H1 (cell line): ENCODE results near the gene DNTTIP2. TPM values are rescaled to one million over a fixed set of nuclear protein-coding genes. Genes with fewer than 3 reads are reported as not detected.

Experiments used
- CTCF ChIA-PET: fragments of 300-600 bp; sonication (Branson Sonifier 250); formaldehyde crosslinking; loops from one replicate; lab custom pipeline; 2021; ENCODE audit not compliant: partially characterized antibody; lab: Charles Lee
- POLR2A ChIA-PET: fragments of 300-600 bp; sonication (Branson Sonifier 250); formaldehyde crosslinking; loops from one replicate; lab custom pipeline; 2021; ENCODE audit warnings: inconsistent platforms; ENCODE audit not compliant: partially characterized antibody; lab: Charles Lee
- DNase-seq, 2 experiments: peaks; one replicate each; pipeline versions ENCODE4 v3.0.0 to v3.0.0-alpha.2; 2010 to 2022; ENCODE audit warnings: low spot score in 2 of 2, low read depth in 1 of 2, mixed read lengths in 1 of 2
- FAIRE-seq: peaks from 2 replicates; lab custom pipeline; 2011; peaks lifted over from hg19 to GRCh38; lab: Jason Lieb, UNC
- H2AFZ ChIP-seq: 2 replicates; pipeline ENCODE4 v1.8.1; 2012; ENCODE audit warnings: low read length, inconsistent platforms
- H2AK5ac ChIP-seq: 2 replicates; pipeline ENCODE4 v1.6.1; 2013; ENCODE audit warnings: low read depth, low read length
- H2BK120ac ChIP-seq: replicated peaks from 2 replicates; pipeline ENCODE3; 2013; ENCODE audit warnings: low read depth, low read length, inconsistent platforms
- H2BK12ac ChIP-seq: 2 replicates; pipeline ENCODE4 v1.6.1; 2013; ENCODE audit warnings: low read depth, low read length
- H2BK15ac ChIP-seq: 2 replicates; pipeline ENCODE4 v1.6.1; 2013; ENCODE audit warnings: low read length
- H2BK20ac ChIP-seq: 2 replicates; pipeline ENCODE4 v1.6.1; 2013; ENCODE audit warnings: low read length
- H2BK5ac ChIP-seq: 2 replicates; pipeline ENCODE4 v1.6.1; 2013; ENCODE audit warnings: low read depth, low read length
- H3K14ac ChIP-seq: 2 replicates; pipeline ENCODE4 v1.6.1; 2013; ENCODE audit warnings: inconsistent platforms; ENCODE audit not compliant: insufficient read length
- H3K18ac ChIP-seq: 2 replicates; pipeline ENCODE4 v1.6.1; 2013; ENCODE audit warnings: low read length; ENCODE audit errors: extremely low read depth
- H3K23ac ChIP-seq: 2 replicates; pipeline ENCODE4 v1.6.1; 2013; ENCODE audit warnings: inconsistent platforms; ENCODE audit not compliant: insufficient read length
- H3K23me2 ChIP-seq: 2 replicates; pipeline ENCODE4 v1.6.1; 2013; ENCODE audit warnings: low read depth, low read length
- H3K27ac ChIP-seq: 2 replicates; pipeline ENCODE4 v1.6.1; 2011; ENCODE audit warnings: low read depth, low read length, inconsistent platforms
- H3K27me3 ChIP-seq, 4 experiments: replicated peaks in 1 of 4; 1 replicate in 1 of 4; 2 replicates in 3 of 4; pipeline versions ENCODE4 v1.6.1 to v1.8.1; 2011 to 2013; ENCODE audit warnings: low read length in 3 of 4, mild to moderate bottlenecking in 3 of 4, inconsistent platforms in 2 of 4, mixed read lengths in 2 of 4, moderate library complexity in 1 of 4; ENCODE audit not compliant: control insufficient read depth in 3 of 4, insufficient read depth in 3 of 4; ENCODE audit errors: extremely low read depth in 1 of 4
- H3K36me3 ChIP-seq, 4 experiments: 2 replicates each; pipeline versions ENCODE4 v1.6.1 to v1.8.1; 2011 to 2013; ENCODE audit warnings: mild to moderate bottlenecking in 4 of 4, low read length in 3 of 4, moderate library complexity in 2 of 4, control low read depth in 1 of 4, inconsistent platforms in 1 of 4; ENCODE audit not compliant: insufficient read depth in 4 of 4, control insufficient read depth in 2 of 4
- H3K4ac ChIP-seq: replicated peaks from 2 replicates; pipeline ENCODE3; 2013; ENCODE audit warnings: low read length, low read depth, mixed read lengths, inconsistent platforms; ENCODE audit not compliant: insufficient read length
- H3K4me1 ChIP-seq, 4 experiments: replicated peaks in 1 of 4; 1 replicate in 1 of 4; 2 replicates in 3 of 4; pipeline versions ENCODE4 v1.6.1 to v1.8.1; 2011 to 2013; ENCODE audit warnings: low read length in 3 of 4, inconsistent platforms in 2 of 4, mixed read lengths in 1 of 4; ENCODE audit not compliant: insufficient read depth in 4 of 4, control insufficient read depth in 3 of 4
- H3K4me2 ChIP-seq, 2 experiments: 2 replicates each; pipeline versions ENCODE4 v1.6.1 to v1.8.1; 2011 to 2013; ENCODE audit warnings: low read depth in 2 of 2, low read length in 2 of 2, control low read depth in 1 of 2, inconsistent platforms in 1 of 2, mild to moderate bottlenecking in 1 of 2; ENCODE audit not compliant: insufficient read depth in 1 of 2
- H3K4me3 ChIP-seq, 4 experiments: fragments of 200-600, 300-600 bp in 1 of 4; sonication (generic), shearing (Covaris generic), sonication (Bioruptor Twin) in 1 of 4; 2 replicates each; pipeline versions ENCODE4 v1.5.1 to v1.8.1; 2011 to 2016; ENCODE audit warnings: low read length in 4 of 4, low read depth in 3 of 4, control low read depth in 2 of 4, inconsistent platforms in 2 of 4, mild to moderate bottlenecking in 2 of 4, mixed read lengths in 1 of 4, moderate library complexity in 1 of 4; ENCODE audit not compliant: insufficient read depth in 2 of 4; ENCODE audit errors: extremely low read depth in 1 of 4
- H3K56ac ChIP-seq: replicated peaks from 2 replicates; pipeline ENCODE3; 2013; ENCODE audit warnings: low read depth, mild to moderate bottlenecking, mixed read lengths, low read length, inconsistent platforms; ENCODE audit not compliant: insufficient read length
- H3K79me1 ChIP-seq: 2 replicates; pipeline ENCODE4 v1.6.1; 2013; ENCODE audit warnings: low read depth, low read length, control low read depth
- H3K79me2 ChIP-seq, 2 experiments: 2 replicates each; pipeline versions ENCODE4 v1.6.1 to v1.8.1; 2012 to 2013; ENCODE audit warnings: low read length in 2 of 2, mild to moderate bottlenecking in 2 of 2, inconsistent platforms in 1 of 2; ENCODE audit not compliant: insufficient read depth in 2 of 2, control insufficient read depth in 1 of 2
- H3K9ac ChIP-seq, 4 experiments: replicated peaks in 1 of 4; 1 replicate in 1 of 4; 2 replicates in 3 of 4; pipeline versions ENCODE4 v1.6.1 to v1.8.1; 2011 to 2013; ENCODE audit warnings: low read depth in 3 of 4, low read length in 3 of 4, control low read depth in 2 of 4, mild to moderate bottlenecking in 2 of 4, moderate library complexity in 2 of 4, inconsistent platforms in 1 of 4; ENCODE audit errors: extremely low read depth in 1 of 4
- H3K9me3 ChIP-seq, 2 experiments: 2 replicates each; pipeline versions ENCODE4 v1.6.1 to v1.8.1; 2012 to 2013; ENCODE audit warnings: mild to moderate bottlenecking in 2 of 2, moderate library complexity in 2 of 2, control low read depth in 1 of 2, inconsistent platforms in 1 of 2, low read depth in 1 of 2, low read length in 1 of 2, mixed read lengths in 1 of 2; ENCODE audit not compliant: insufficient read depth in 2 of 2
- H4K20me1 ChIP-seq, 2 experiments: replicated peaks in 1 of 2; 2 replicates each; pipeline versions ENCODE3 to v1.8.1; 2011 to 2013; ENCODE audit warnings: inconsistent platforms in 2 of 2, low read length in 2 of 2, mild to moderate bottlenecking in 1 of 2; ENCODE audit not compliant: insufficient read depth in 2 of 2, control insufficient read depth in 1 of 2
- H4K5ac ChIP-seq: 2 replicates; pipeline ENCODE4 v1.6.1; 2013; ENCODE audit warnings: low read length, low read depth, mixed read lengths, inconsistent platforms; ENCODE audit not compliant: insufficient read length
- H4K8ac ChIP-seq: 2 replicates; pipeline ENCODE4 v1.8.0; 2013; ENCODE audit warnings: mild to moderate bottlenecking, moderate library complexity, low read length, inconsistent platforms; ENCODE audit not compliant: insufficient read depth; ENCODE audit errors: extremely low read depth
- H4K91ac ChIP-seq: replicated peaks from 2 replicates; pipeline ENCODE3; 2013; ENCODE audit warnings: low read length, mixed read lengths, inconsistent platforms; ENCODE audit not compliant: insufficient read length
- BRCA1 ChIP-seq: IDR thresholded peaks from 2 replicates; pipeline ENCODE4 v1.6.1; 2012; ENCODE audit warnings: low read depth, low read length, improper control_type of control experiment
- HDAC2 ChIP-seq, 2 experiments: fragments of 300-600 bp in 1 of 2; sonication (generic) in 1 of 2; IDR thresholded peaks; 2 replicates each; pipeline ENCODE4 v1.6.1; 2011 to 2012; ENCODE audit warnings: low read depth in 2 of 2, low read length in 2 of 2, mild to moderate bottlenecking in 2 of 2, moderate library complexity in 2 of 2, borderline replicate concordance in 1 of 2, inconsistent platforms in 1 of 2
- RAD21 ChIP-seq, 2 experiments: IDR thresholded peaks in 1 of 2; conservative IDR thresholded peaks in 1 of 2; 2 replicates each; pipeline ENCODE4 v1.6.1; 2011; ENCODE audit warnings: low read depth in 2 of 2, low read length in 2 of 2, improper control_type of control experiment in 1 of 2, inconsistent platforms in 1 of 2, mild to moderate bottlenecking in 1 of 2, moderate library complexity in 1 of 2
- TAF7 ChIP-seq: optimal IDR thresholded peaks from 2 replicates; pipeline ENCODE3; 2011; ENCODE audit warnings: low read depth, mild to moderate bottlenecking, inconsistent platforms, low read length, moderate library complexity, borderline replicate concordance
- ZNF274 ChIP-seq: IDR thresholded peaks from 2 replicates; pipeline ENCODE4 v1.7.0; 2012; ENCODE audit warnings: low read length, borderline replicate concordance; ENCODE audit errors: extremely low read depth
- polyA plus RNA-seq, 7 experiments: library from polyadenylated mRNA; depleted of rRNA in 3 of 7; stranded (reverse) in 5 of 7; unstranded in 2 of 7; fragments of >200 nt in 5 of 7; fragments of 200-250 nt in 2 of 7; gene quantifications; 1 replicate in 5 of 7; 2 replicates in 1 of 7; 4 replicates in 1 of 7; pipeline versions ENCODE4 v1.2.1 to v1.2.3, GENCODE V29; 2011 to 2013; ENCODE audit warnings: missing spikeins in 2 of 7, mixed read lengths in 2 of 7
- total RNA-seq: library from RNA; stranded (reverse); fragmentation: NEBNext Ultra II Directional; extraction: Animal tissue kit (Norgen Biotek cat#: 25700); gene quantifications from 2 replicates; pipeline ENCODE4 v1.2.1, GENCODE V29; 2021

The DNTTIP2 gene
- total and polyA plus RNA-seq, 2 of the 8 experiments (the other 6 are each of a cell fraction or from before 2014, with no cell fraction given) = 6.3 to 80.4 TPM

GRCh38 chr1:93851327-93851712, 27.7 kb downstream of the DNTTIP2 start:
- H3K23ac ChIP-seq = no peak overlapping the region
- H3K27me3 ChIP-seq = no peaks in the 10 kb centered on the region
- no peak overlapping the region for H3K56ac ChIP-seq
- H3K4ac ChIP-seq = no peak overlapping the region
- no peak overlapping the region for H3K9ac ChIP-seq
- no peak overlapping the region for H3K4me3 ChIP-seq
- H2BK15ac ChIP-seq = no peak overlapping the region
- DNase-seq (no peak), FAIRE-seq (no peak)
- no peaks in the 10 kb centered on the region for H3K36me3 ChIP-seq
- peaks cover 7 to 9% of the 10 kb centered on the region in 2 experiments for H3K9me3 ChIP-seq
- H3K27ac ChIP-seq = no peak overlapping the region
- H2BK12ac ChIP-seq = no peak overlapping the region
- no peak overlapping the region for H2AFZ ChIP-seq
- H2BK5ac ChIP-seq = no peak overlapping the region
- H4K91ac ChIP-seq = no peak overlapping the region
- H3K18ac ChIP-seq = no peak overlapping the region
- ChIA-PET POLR2A (no interaction called here), CTCF (interaction anchor here (0.7 to 14.0 kb wide), 16 partner anchors 13 to 414 kb away, joined by 3 to 324 read pairs (median 3); partner anchors contain the start of gene BCAR3)
- H4K8ac ChIP-seq = no peak overlapping the region
- H3K4me2 ChIP-seq = no peak overlapping the region
- H2AK5ac ChIP-seq = no peak overlapping the region
- no peaks in the 10 kb centered on the region for H3K4me1 ChIP-seq
- TF ChIP-seq HDAC2 (IDR thresholded peaks at IDR 0.05; ENCODE audit: borderline replicate concordance in 1 of 2, low read depth in 2 of 2, low read length in 2 of 2) = no peak
- no peak for TF ChIP-seq RAD21 (IDR thresholded peaks at IDR 0.05 in 1 of 2, conservative IDR thresholded peaks at IDR 0.05 in 1 of 2; ENCODE audit: low read depth in 2 of 2, low read length in 2 of 2)
- no peak for TF ChIP-seq TAF7
- TF ChIP-seq ZNF274 = no peak
- TF ChIP-seq BRCA1 = no peak
- H3K79me2 ChIP-seq = no peaks in the 10 kb centered on the region
- no peak overlapping the region for H4K5ac ChIP-seq
- peaks cover 4% of the 10 kb centered on the region; the same call in 1 of the 2 replicates for H3K23me2 ChIP-seq
- no peaks in the 10 kb centered on the region for H4K20me1 ChIP-seq
- no peak overlapping the region for H3K14ac ChIP-seq
- H2BK20ac ChIP-seq = no peak overlapping the region
- H3K79me1 ChIP-seq = no peaks in the 10 kb centered on the region
- no peak overlapping the region for H2BK120ac ChIP-seq
